ENCODE data around the gene ALG8.

- TF ChIP-seq CTCF (IDR thresholded peaks at IDR 0.05) (no peak), POLR2A (IDR thresholded peaks at IDR 0.05) (no peak)
Measured at GRCh38 chr11:78166855-78167469, 27.5 kb upstream of the ALG8 start.
